NCI-H69 (cell line): ENCODE data around the gene PRPF38B.
A peak's percentile ranks its signal among the peaks of the same experiment; 100 is the strongest.
"Not testable (repeated sequence)": the region's sequence is repeated elsewhere in the genome, so short reads cannot be mapped to it uniquely, and the experiment has no call there.

Source experiments
- DNase-seq: peaks from one replicate; lab custom pipeline; 2025; lab: John Stamatoyannopoulos, UW

PRPF38B gene, protein sequence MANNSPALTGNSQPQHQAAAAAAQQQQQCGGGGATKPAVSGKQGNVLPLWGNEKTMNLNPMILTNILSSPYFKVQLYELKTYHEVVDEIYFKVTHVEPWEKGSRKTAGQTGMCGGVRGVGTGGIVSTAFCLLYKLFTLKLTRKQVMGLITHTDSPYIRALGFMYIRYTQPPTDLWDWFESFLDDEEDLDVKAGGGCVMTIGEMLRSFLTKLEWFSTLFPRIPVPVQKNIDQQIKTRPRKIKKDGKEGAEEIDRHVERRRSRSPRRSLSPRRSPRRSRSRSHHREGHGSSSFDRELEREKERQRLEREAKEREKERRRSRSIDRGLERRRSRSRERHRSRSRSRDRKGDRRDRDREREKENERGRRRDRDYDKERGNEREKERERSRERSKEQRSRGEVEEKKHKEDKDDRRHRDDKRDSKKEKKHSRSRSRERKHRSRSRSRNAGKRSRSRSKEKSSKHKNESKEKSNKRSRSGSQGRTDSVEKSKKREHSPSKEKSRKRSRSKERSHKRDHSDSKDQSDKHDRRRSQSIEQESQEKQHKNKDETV

DNA sequence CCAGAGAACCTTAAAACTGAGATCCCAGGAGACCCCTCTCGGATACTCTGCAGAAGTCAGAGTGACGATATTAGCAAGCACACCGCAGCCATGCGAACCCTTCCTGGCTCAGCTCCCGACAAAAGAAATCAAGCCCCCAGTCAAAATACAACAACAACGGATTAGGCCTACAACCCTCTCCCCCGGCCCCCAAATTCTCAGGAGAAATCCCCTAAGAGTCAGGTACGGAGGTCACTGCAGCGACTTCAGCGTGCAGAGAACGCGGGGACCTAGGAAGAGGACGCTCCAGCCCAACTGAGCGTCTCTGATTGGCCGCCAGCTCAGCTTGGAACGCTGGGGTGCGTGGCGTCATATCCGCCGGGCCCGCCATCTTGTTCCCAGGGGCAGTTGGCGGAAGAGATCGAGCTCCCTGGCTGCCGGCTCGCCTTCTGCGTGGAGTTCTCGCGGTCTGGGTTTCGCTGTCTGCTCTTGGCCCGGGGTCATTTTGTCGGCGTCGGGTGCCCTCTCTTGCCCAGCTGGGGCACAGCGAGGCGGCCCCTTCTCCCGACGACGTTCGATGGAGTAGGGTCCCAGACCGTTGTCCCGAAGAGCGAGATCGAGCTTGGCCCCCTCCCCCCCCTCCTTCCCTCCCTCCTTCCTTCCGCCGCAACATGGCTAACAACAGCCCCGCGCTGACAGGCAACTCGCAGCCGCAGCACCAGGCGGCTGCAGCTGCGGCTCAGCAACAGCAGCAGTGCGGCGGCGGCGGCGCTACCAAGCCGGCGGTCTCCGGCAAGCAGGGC, at the start of gene PRPF38B:
TSS of gene PRPF38B (plus strand) at position 369 of the 782 bp plus-strand sequence. CDS start at position 651, 282 bp downstream.
- peak; percentile 91 for DNase-seq

DNA sequence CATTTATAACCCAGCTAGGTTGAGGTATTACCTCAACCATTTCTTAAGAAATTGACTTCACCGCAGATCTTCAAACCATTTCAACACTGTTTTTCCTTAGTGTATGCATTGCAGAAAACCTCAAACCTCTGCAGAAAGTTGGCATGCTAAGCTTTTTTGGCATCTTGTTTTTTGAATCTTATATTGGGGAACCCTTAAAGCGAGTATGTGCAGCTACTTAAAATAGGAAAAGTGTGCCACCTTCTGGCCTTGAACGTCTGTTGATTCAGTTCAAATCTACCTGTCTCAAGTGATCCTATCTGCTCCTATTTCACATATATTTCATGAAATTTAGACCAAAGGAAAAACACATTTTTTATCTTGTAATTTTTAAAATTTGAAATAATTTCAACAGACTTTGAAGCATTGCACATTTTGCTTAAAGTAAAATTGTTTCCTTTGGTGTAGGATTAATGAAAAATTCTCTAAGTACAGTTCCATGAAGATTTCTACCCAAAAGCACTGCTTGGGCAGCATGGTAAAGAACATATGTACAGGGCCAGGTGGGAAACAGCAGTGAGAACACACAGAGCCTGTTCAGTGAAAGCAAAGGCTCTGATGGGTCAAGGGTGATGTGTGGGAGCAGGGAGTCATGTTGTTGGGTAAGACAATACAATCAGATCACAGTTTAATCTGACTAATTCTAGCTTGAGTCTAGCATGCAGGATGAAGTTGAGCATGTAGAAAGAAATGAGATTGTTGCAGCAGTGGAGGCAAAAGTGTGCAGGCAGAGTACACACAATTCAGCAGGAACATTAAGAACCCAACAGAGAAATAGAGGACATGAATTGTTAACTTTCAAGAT, 48.4 kb upstream of the PRPF38B start:
- peak; percentile 48 for DNase-seq

DNA sequence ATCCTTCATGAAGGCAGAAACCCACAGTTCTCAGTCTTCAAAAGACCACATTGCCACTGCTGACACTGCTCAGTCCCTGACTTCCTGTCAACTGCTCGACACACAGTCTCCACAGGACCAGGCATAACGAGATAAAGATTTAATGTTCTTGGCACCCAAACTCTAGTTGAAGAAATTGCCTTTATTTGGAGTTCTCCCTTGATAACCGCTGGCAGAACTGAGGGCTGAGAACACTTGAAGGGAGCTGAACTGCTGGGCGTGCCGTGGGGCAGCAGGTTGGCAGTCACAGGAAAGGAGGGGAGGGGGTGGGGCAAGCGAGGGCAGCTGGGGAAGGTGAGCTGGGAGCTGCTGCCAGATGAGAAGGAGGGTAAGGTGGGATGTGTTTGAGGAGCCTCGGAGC, 47.1 kb upstream of the PRPF38B start:
- DNase-seq: peak; percentile 6

DNA sequence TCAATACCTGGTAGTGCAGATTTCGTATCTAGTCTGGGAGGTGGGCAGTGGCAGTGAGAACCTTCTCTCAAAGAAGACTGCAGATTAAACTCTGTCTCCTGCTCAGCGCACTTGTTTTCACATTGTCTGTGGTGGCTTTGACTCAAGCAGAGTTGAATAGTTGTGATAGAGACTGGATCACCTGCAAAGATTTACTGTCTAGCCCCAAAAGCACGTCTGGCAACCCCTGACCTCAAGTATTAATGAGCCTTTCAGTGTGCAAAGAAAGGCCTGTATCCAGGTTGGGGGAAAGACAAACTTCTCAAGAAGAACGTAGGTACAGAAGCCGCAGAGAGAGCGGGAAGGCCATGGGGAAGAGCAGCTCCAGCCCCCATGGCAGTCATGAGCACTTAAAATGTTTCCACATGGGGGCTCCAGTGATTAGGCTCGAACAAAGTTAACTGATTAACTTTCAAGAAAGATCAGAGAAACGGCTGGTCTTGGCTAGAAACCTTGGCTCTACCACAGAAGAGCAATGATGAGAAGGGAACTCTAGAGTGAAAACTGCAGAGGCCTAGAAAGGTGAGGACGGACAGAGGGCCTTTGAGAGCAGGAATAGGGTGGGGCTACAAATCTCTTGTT, 46.4 kb upstream of the PRPF38B start:
- no peak for DNase-seq

DNA sequence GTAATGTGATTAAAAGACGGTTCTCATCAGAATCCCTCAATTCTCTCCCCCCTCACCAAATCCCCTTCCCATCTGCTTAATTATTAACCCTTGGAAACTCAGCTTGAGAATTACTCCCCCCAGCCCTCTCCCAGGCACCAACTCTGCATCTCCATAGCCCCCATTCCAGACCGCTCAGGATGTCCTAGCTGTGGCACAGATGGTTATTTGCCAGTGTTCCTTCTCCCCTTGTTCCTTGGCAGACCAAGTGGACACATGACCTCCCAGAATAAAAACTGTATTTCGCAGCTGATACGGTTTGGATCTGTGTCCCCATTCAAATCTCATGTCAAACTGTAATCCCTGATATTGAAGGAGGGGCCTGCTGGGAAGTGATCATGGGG, 45.9 kb upstream of the PRPF38B start:
- no peak for DNase-seq

DNA sequence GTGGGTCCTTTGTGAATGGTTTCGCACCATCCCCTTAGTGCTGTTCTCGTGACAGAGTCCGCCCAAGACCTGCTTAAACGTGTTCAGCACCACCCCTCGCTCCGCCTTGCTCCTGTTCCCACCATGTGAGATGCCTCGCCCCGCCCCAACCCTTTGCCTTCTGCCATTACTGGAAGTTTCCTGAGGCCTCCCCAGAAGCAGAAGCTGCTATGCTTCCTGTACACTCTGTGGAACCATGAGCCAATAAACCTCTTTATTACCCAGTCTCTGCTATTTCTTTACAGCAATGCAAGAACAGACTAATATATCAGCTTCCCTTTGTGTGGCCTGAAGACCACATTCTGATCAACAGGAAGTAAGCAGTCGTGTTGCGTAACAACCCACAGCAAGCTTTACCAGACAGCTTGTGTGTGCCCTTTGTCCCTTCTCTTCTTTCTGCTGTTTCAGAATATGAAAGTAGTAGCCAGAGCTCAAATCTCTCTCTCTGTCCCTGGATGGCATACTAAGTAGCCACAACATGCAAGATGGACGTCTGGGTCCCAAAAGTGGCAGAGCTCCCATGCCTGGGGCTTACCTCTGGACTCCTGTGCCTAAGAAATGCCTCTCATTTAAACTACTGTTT, 45.4 kb upstream of the PRPF38B start:
- no peak for DNase-seq

DNA sequence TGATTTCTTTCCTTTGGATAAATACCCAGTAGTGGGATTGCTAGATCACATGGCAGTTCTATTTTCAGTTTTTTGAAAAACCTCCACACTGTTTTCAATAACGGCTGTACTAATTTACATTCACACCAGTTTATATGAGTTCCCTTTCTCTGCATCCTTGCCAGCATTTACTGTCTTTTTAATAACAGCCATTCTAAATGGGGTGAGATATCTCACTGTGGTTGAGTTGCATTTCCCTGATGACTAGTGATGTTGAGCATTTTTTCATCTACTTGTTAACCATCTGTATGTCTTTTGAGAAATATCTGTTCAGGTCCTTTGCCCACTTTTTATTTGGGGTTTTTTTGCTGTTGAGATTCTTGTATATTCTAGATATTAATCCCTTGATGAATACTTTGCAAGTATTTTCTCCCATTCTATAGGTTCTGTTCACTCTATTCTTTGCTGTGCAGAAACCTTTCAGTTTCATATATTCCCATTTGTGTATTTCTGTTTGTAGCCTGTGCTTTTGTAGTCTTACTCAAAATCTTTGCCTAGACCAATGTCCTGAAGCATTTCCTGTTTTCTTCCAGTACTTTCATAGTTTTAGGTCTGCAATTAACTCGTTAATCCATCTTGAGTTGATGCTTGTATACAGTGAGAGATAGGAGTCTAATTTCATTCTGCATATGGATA, 38.5 kb upstream of the PRPF38B start:
- no peak for DNase-seq

DNA sequence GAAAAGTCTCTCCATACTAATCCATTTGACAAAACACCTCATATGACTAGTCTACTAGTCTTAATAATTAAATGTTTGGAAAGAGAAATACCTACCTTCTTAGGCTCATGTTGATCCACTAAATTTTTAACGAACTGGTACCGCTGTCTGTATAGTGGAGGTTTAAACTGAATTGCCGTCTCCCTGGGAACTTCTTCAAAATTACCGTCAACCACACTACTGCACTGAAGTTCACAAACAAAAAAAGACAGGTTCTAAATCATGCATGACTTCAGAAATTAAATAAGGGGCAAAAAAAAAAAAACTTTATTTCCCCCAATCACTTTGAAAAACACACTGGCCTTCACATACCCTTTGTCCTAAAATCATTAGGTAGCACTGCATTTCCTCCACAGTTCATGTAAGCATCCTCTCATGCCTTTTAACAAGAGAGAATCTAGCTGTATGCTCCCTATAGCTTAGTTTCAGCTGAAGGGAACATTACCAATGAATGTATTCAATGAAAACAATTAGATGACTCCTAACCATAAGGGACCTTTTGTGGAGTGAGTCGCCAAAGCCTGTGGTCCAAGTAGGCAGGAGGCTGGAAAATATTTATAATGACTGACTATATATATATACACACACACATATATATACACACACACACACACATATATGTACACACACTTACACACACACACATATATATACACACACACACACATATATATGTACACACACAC, 34.6 kb upstream of the PRPF38B start:
- no peak for DNase-seq

DNA sequence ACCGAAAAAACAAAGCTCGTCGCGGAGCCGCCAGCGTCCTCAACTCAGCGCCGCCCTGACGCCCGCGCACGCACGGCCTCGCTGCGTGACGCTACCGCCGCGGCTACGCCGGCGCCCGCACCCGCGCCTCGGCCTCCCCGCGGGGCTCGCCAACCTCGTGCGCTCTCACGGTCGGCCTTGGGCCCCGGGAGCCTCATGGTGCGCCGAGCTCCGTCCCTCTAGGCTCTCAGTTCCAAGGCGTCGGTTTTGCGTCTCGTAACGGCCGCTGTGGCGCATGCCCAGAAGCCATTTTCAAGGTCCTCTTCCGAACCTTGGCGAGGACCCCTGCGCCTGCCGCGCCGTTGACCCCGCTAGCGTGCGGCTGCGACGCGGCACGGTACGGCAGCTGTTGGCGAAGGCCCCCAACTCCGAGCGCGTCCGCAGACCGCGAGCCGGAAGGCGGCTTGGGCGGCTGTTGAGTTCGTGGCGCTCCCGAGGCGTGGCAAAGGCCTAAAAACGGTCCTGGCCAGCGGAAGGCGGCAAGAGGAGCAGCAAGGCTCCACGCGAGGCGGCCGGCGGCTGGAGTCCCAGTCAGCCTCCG, 31.0 kb upstream of the PRPF38B start, which contains the start of gene HENMT1:
TSS of gene HENMT1 (minus strand) at position 64 of the 580 bp plus-strand sequence. CDS start 1,209 bp downstream, outside the sequence.
- DNase-seq: peak; percentile 55

DNA sequence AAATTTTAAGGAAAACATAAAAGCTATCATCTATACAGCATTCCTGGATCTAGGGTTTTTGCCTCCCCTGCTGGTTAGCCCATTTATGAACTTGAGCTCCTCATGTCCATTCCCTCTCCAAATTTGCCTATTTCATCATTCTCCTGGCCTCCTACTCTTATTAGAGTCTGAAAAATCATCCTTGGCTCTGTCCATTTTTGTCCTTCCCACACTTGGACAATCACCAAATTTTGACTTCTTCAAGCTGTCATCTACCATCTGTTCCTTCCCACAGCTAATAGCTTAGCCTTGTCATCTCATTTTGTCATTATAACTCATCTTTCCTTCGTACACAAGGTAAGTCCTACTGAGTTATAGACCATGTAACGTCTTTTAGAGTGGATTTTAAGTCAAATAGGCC, 29.0 kb upstream of the PRPF38B start:
- peak; percentile 9 for DNase-seq

DNA sequence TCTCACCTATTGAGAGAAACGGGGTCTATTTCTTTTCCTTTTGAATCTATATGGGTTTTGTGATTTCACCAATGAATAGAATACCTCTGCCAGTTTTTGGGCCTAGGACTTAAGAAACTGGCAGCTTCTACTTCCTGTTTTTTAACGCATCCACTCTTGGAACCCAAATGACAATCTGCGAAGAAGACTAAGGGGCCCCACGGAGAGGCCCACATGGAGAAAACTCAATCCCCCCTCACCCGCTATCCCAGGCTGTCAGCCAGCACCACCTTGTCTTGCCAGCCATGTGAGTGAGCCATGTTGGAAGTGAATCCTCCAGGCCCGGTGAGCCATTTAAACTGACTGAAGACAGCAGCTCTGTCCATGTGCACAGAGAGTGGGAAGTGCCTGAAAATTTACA, 27.6 kb upstream of the PRPF38B start:
- no peak for DNase-seq

DNA sequence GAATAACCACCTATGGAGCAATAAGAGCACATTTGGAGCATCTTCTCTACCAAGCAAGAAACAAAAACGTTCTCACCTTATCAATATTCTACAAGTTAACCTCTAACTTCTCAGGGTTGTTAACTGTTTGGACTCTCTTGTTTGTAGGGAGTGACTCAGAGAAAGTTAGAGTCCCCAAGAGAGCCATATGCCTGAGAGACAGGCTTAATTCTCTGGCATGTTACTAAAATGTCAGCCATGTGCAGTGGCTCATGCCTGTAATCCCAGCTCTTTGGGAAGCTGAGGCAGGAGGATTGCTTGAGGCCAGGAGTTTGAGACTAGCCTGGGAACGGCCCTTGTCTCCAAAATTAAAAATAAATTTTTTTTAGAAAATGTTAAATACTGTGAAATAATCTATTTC, 27.0 kb upstream of the PRPF38B start:
- DNase-seq: no peak

DNA sequence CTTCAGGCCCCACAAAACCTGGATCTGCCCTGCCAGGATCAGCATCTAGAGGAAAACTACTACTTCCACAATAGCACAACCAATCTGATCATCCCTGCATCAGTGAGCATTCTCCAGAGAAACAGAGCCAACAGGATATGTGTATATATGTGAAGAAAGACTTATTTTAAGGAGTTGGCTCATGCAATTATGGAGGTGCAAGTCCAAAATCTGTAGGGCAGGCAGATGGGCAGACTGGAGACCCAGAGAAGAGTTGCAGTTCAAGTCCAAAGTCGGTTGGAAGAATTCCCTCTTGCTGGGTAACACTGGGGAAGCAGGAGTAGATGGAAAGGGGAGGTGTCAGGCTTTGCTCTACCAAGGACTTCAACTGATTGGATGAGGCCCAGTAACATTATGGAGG, 26.3 kb upstream of the PRPF38B start:
- no peak for DNase-seq

DNA sequence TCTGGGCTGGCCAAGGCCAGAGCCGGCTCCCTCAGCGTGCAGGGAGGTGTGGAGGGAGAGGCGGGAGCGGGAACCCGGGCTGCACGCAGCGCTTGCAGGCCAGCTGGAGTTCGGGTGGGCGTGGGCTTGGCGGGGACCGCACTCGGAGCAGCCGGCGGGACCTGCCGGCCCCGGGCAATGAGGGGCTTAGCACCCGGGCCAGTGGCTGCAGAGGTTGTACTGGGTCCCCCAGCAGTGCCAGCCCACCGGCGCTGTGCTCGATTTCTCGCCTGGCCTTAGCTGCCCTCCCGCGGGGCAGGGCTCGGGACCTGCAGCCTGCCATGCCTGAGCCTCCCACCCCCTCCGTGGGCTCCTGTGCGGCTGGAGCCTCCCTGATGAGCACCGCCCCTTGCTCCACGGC, 24.7 kb upstream of the PRPF38B start:
- DNase-seq: not testable (repeated sequence)

DNA sequence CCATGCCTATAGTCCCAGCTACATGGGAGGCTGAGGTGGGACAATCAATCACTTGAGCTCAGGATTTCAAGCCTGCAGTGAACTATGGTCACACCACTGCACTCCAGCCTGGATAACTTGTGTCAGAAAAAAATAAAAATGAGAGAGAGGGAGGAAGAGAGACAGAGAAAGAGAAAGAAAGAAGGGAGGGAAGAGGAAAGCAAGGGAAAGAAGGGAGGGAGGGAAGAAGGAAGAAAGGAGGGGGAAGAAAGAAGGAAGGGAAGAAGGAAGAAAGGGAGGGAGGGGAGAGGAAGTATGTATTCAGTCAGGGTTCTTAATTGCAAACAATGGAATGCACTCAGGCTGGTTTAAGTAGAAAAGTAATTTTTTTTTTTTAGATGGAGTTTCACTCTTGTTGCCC, 23.3 kb upstream of the PRPF38B start:
- no peak for DNase-seq

DNA sequence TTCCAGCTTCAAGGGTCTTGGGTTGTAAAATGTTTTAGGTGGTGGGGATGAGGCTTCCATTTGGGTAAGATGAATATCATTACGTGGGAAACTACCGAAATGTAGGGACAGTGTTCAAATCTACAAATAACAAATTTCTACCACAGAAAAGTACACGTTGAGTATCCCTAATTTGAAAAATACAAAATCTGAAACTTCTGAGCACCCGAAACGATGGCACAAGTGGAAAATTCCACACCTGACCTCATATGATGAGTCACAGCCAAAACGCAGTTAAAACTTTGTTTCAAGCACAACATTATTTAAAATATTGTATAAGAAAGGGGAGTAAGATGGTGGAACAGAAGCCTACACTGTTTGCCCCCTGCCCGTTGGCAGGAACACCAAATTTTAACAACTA, 22.4 kb upstream of the PRPF38B start:
- DNase-seq: no peak

DNA sequence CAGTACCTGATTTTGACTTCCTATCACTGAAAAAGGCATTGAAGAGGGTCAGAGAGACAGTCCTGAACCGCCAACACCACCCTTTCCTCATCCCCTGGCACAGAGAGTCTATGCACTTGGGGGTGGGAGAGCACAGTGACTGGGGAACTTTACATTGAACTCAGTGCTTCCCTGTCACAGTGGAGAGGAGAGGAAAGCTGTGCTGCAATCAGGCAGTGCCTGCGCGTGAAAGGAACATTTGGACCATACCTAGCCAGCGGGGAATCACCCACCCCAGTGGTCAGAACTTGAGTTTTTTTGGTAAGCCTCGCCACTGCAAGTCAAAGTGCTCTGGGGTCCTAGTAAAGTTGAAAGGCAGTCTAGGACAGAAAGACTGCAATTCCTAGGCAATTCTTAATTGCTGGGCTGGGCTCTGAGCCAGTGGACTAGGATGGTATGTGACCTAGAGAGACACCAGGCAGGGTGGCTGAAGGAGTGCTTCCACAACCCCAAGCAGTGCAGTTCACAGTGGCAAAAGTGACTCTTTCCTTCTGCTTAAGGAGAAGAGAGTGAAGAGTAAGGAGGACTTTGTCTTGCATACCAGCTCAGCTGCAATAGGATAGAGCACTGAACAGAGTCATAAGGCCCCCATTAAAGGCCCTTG, 21.9 kb upstream of the PRPF38B start:
- DNase-seq: no peak

DNA sequence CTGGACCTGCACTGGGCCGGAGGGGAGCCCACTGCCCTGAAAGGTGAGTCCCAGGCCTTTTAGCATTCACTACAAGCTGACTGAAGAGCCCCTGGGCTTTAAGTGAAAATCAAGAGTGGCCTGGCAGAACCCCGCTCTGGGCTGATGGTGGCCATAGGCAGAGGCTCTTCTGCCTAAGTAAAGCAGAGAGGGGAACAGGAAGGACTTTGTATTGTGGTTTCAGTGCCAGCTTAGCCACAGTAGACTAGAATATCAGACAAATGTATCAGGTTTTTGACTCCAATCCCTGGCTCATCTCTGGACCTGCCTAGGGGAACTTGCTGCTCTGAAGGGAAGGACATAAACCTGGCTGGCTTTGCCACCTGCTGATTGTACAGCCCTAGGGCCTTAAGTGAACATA, 21.0 kb upstream of the PRPF38B start:
- DNase-seq: no peak

DNA sequence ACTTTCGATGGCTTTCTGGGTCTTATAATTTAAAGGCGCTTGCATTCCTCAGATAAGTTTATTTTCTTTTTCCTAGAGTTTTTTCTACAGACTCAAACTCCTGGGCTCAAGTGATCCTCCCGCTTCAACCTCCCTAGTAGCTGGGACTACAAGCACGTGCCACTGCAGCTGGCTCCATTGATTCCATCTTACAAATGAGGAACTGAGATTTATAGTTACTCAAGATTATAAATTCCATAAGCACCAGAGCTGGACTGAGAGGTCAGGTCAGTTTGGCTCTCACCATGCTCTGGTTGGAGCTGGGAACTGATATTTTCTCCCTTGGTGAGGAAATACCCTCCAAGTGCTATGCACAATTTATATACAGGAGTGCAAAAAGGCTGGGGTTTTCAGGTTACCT, 13.4 kb upstream of the PRPF38B start:
- DNase-seq: no peak
